SK-N-SH treated with all-trans-retinoic acid at 6 μM for 48 hours (cell line): ENCODE results near the gene EPM2AIP1.

Experiments used
- ATAC-seq: fragments of 200-7000 bp; cut with Tn5 transposase; 3 replicates; pipeline ENCODE4 v1.9.1; 2020; ENCODE audit warnings: mild to moderate bottlenecking, moderate library complexity
- ARNTL ChIP-seq: fragments of 450-650 bp; formaldehyde crosslinking; IDR thresholded peaks from 2 replicates; pipeline ENCODE4 v1.5.0; 2020; ENCODE audit warnings: low read depth, mild to moderate bottlenecking, moderate library complexity, borderline replicate concordance
- BACH2 ChIP-seq: fragments of 250-450 bp; sonication (Bioruptor Pico); IDR thresholded peaks from 2 replicates; pipeline ENCODE4 v1.9.0; 2021; ENCODE audit warnings: mild to moderate bottlenecking, borderline replicate concordance
- CREB5 ChIP-seq: fragments of 250-450 bp; sonication (Bioruptor Pico); IDR thresholded peaks from 2 replicates; pipeline ENCODE4 v1.5.1; 2020; ENCODE audit warnings: low read depth, mild to moderate bottlenecking, moderate library complexity
- CSDC2 ChIP-seq: fragments of 250-450 bp; sonication (Bioruptor Pico); IDR thresholded peaks from 2 replicates; pipeline ENCODE4 v1.5.0; 2020; ENCODE audit warnings: mild to moderate bottlenecking, moderate library complexity
- CSRNP3 ChIP-seq: fragments of 250-450 bp; sonication (Bioruptor Pico); IDR thresholded peaks from 2 replicates; pipeline ENCODE4 v1.5.1; 2021; ENCODE audit warnings: mild to moderate bottlenecking, moderate library complexity
- ESRRG ChIP-seq: fragments of 250-450 bp; sonication (Bioruptor Pico); IDR thresholded peaks from 2 replicates; pipeline ENCODE4 v1.6.1; 2021; ENCODE audit warnings: mild to moderate bottlenecking
- GLIS3 ChIP-seq: fragments of 250-450 bp; sonication (Bioruptor Pico); IDR thresholded peaks from 2 replicates; pipeline ENCODE4 v1.5.0; 2020; ENCODE audit warnings: mild to moderate bottlenecking, moderate library complexity
- ISL1 ChIP-seq: fragments of 250-450 bp; sonication (Bioruptor Pico); IDR thresholded peaks from 2 replicates; pipeline ENCODE4 v2.1.2; 2022; ENCODE audit warnings: mild to moderate bottlenecking, moderate library complexity
- PATZ1 ChIP-seq: fragments of 250-450 bp; sonication (Bioruptor Pico); IDR thresholded peaks from 2 replicates; pipeline ENCODE4 v1.8.0; 2020; ENCODE audit warnings: mild to moderate bottlenecking, moderate library complexity, borderline replicate concordance
- POU6F1 ChIP-seq: fragments of 250-450 bp; sonication (Bioruptor Pico); IDR thresholded peaks from 2 replicates; pipeline ENCODE4 v1.8.0; 2021; ENCODE audit warnings: low read depth, mild to moderate bottlenecking, moderate library complexity, borderline replicate concordance
- PPARA ChIP-seq: fragments of 250-450 bp; sonication (Bioruptor Pico); IDR thresholded peaks from 2 replicates; pipeline ENCODE4 v1.5.0; 2020; ENCODE audit warnings: mild to moderate bottlenecking, borderline replicate concordance
- RARB ChIP-seq: fragments of 250-450 bp; sonication (Bioruptor Pico); IDR thresholded peaks from 2 replicates; pipeline ENCODE4 v1.8.0; 2021; ENCODE audit warnings: mild to moderate bottlenecking, moderate library complexity
- TCF4 ChIP-seq: fragments of 250-450 bp; sonication (Bioruptor Pico); IDR thresholded peaks from 2 replicates; pipeline ENCODE4 v1.8.0; 2021; ENCODE audit warnings: mild to moderate bottlenecking, moderate library complexity, borderline replicate concordance
- TOX ChIP-seq: fragments of 250-450 bp; sonication (Bioruptor Pico); IDR thresholded peaks from 2 replicates; pipeline ENCODE4 v1.8.0; 2021; ENCODE audit warnings: mild to moderate bottlenecking, moderate library complexity, borderline replicate concordance
- TSHZ2 ChIP-seq: fragments of 250-450 bp; sonication (Bioruptor Pico); IDR thresholded peaks from 2 replicates; pipeline ENCODE4 v1.5.0; 2020; ENCODE audit warnings: mild to moderate bottlenecking, moderate library complexity
- ZC3H10 ChIP-seq: fragments of 250-450 bp; sonication (Bioruptor Pico); IDR thresholded peaks from 2 replicates; pipeline ENCODE4 v1.5.1; 2021; ENCODE audit warnings: mild to moderate bottlenecking, moderate library complexity
- ZFP3 ChIP-seq: fragments of 250-450 bp; sonication (Bioruptor Pico); IDR thresholded peaks from 2 replicates; pipeline ENCODE4 v1.5.0; 2020; ENCODE audit warnings: mild to moderate bottlenecking, moderate library complexity
- ZFP30 ChIP-seq: fragments of 450-650 bp; formaldehyde crosslinking; IDR thresholded peaks from 2 replicates; pipeline ENCODE4 v1.5.0; 2022; ENCODE audit warnings: mild to moderate bottlenecking, moderate library complexity
- ZNF565 ChIP-seq: fragments of 450-650 bp; formaldehyde crosslinking; conservative IDR thresholded peaks from 2 replicates; pipeline ENCODE4 v1.5.0; 2020; ENCODE audit warnings: low read depth, mild to moderate bottlenecking, moderate library complexity
- ZNF70 ChIP-seq: fragments of 450-650 bp; formaldehyde crosslinking; IDR thresholded peaks from 2 replicates; pipeline ENCODE4 v1.5.0; 2020; ENCODE audit warnings: mild to moderate bottlenecking, moderate library complexity
- ZNF8 ChIP-seq: fragments of 450-650 bp; formaldehyde crosslinking; IDR thresholded peaks from 2 replicates; pipeline ENCODE4 v1.5.0; 2020; ENCODE audit warnings: mild to moderate bottlenecking, moderate library complexity

Gene EPM2AIP1

GRCh38 chr3:36944012-36944640, 48.8 kb downstream of the EPM2AIP1 start:
- TF ChIP-seq PPARA (CRISPR knock-in tag) (no peak), ESRRG (no peak), BACH2 (CRISPR knock-in tag) (no peak), ARNTL (CRISPR knock-in tag) (no peak), GLIS3 (CRISPR knock-in tag) (no peak), CREB5 (CRISPR knock-in tag) (no peak), RARB (no peak), ZNF8 (CRISPR knock-in tag) (no peak), ZFP30 (no peak), ZNF70 (CRISPR knock-in tag) (no peak), TCF4 (CRISPR knock-in tag) (no peak), CSRNP3 (CRISPR knock-in tag) (no peak)
- ATAC-seq = no peak; the same call in 2 of the 3 replicates

- TF ChIP-seq ZFP3 = no peak
- ATAC-seq = no peak
These were observed 49.3 kb downstream of the EPM2AIP1 start for GRCh38 chr3:36943601-36944000.

- TF ChIP-seq TSHZ2 (no peak), POU6F1 (CRISPR knock-in tag) (no peak), ARNTL (CRISPR knock-in tag) (no peak), GLIS3 (CRISPR knock-in tag) (no peak), ZNF70 (CRISPR knock-in tag) (no peak), ZNF8 (CRISPR knock-in tag) (no peak), BACH2 (CRISPR knock-in tag) (no peak), ZFP3 (no peak), RARB (no peak), TCF4 (CRISPR knock-in tag) (no peak), ZNF565 (no peak), ESRRG (no peak)
- ATAC-seq = no peak
These were observed 50.2 kb downstream of the EPM2AIP1 start for GRCh38 chr3:36942638-36943248.

GRCh38 chr3:36941658-36942057, 51.3 kb downstream of the EPM2AIP1 start:
- no peak for ATAC-seq
- TF ChIP-seq ZNF70 (CRISPR knock-in tag) = no peak
- no peak for TF ChIP-seq CREB5 (CRISPR knock-in tag)
- no peak for TF ChIP-seq ESRRG
- no peak for TF ChIP-seq ISL1 (CRISPR knock-in tag)
- TF ChIP-seq RARB = no peak
- TF ChIP-seq ZNF565 = no peak
- no peak for TF ChIP-seq TOX
- TF ChIP-seq BACH2 (CRISPR knock-in tag) = no peak
- TF ChIP-seq ZC3H10 = no peak
- no peak for TF ChIP-seq PPARA (CRISPR knock-in tag)
- TF ChIP-seq TCF4 (CRISPR knock-in tag) = no peak
- TF ChIP-seq ARNTL (CRISPR knock-in tag) = no peak
- no peak for TF ChIP-seq POU6F1 (CRISPR knock-in tag)
- no peak for TF ChIP-seq GLIS3 (CRISPR knock-in tag)
- no peak for TF ChIP-seq PATZ1 (CRISPR knock-in tag)
- TF ChIP-seq CSDC2 (CRISPR knock-in tag) = no peak
